Measurements from ENCODE around the gene ISG15. TPM values are rescaled to one million over a fixed set of nuclear protein-coding genes. Genes with fewer than 3 reads are reported as not detected.

Gene ISG15
- total RNA-seq, 1 experiment from 2014 or later: 63.1 TPM

GRCh38 chr1:1042835-1043234 lies 29.5 kb downstream of the ISG15 start:
- no peaks in the 10 kb centered on the region for H3K27me3 ChIP-seq (replicated peaks; ENCODE audit: control insufficient read depth, insufficient read depth, low read length)
- BruUV-seq (replicated peaks): no TSS peak
- no peak overlapping the region for H3K27ac Mint-ChIP-seq (ENCODE audit: unreplicated experiment)
- peaks cover 39% of the 10 kb centered on the region for H3K36me3 Mint-ChIP-seq (ENCODE audit: insufficient read depth, unreplicated experiment)
- ChIA-PET POLR2A (no interaction called here), CTCF (no interaction called here)
- H3K9me3 ChIP-seq: no peaks in the 10 kb centered on the region
- intact Hi-C loops (cut with micrococcal nuclease; ENCODE audit: unreplicated experiment): no loop called here
- H3K4me1 ChIP-seq: peaks cover 11% of the 10 kb centered on the region
- peaks cover 2% of the 10 kb centered on the region for H3K36me3 ChIP-seq (ENCODE audit: control insufficient read depth, insufficient read depth, low read length)
- H3K4me3 ChIP-seq (ENCODE audit: low read depth, low read length): no peak overlapping the region
- H3K9me3 Mint-ChIP-seq (ENCODE audit: unreplicated experiment): no peaks in the 10 kb centered on the region
- H3K4me1 Mint-ChIP-seq (ENCODE audit: low read depth, unreplicated experiment): no peaks in the 10 kb centered on the region
- no peak for TF ChIP-seq CTCF (IDR thresholded peaks at IDR 0.05; ENCODE audit: insufficient read depth in 1 of 2, low read depth in 1 of 2, low read length in 1 of 2, severe bottlenecking in 1 of 2, unreplicated experiment in 1 of 2)
- H3K4me3 Mint-ChIP-seq (ENCODE audit: unreplicated experiment): no peak overlapping the region
- no peaks in the 10 kb centered on the region for H3K27me3 Mint-ChIP-seq (ENCODE audit: insufficient read depth, unreplicated experiment)
- DNase-seq: no peak

GRCh38 chr1:1043411-1043810 lies 30.1 kb downstream of the ISG15 start:
- DNase-seq: no peak
- H3K4me1 Mint-ChIP-seq (ENCODE audit: low read depth, unreplicated experiment): no peaks in the 10 kb centered on the region
- H3K27me3 ChIP-seq (replicated peaks; ENCODE audit: control insufficient read depth, insufficient read depth, low read length): no peaks in the 10 kb centered on the region
- intact Hi-C loops (cut with micrococcal nuclease; ENCODE audit: unreplicated experiment): no loop called here
- no peak overlapping the region for H3K4me3 Mint-ChIP-seq (ENCODE audit: unreplicated experiment)
- no peaks in the 10 kb centered on the region for H3K27me3 Mint-ChIP-seq (ENCODE audit: insufficient read depth, unreplicated experiment)
- no peak overlapping the region for H3K27ac Mint-ChIP-seq (ENCODE audit: unreplicated experiment)
- no peaks in the 10 kb centered on the region for H3K9me3 ChIP-seq
- no TSS peak for BruUV-seq (replicated peaks)
- no peaks in the 10 kb centered on the region for H3K9me3 Mint-ChIP-seq (ENCODE audit: unreplicated experiment)
- H3K36me3 ChIP-seq (ENCODE audit: control insufficient read depth, insufficient read depth, low read length): peaks cover 2% of the 10 kb centered on the region
- ChIA-PET POLR2A (no interaction called here), CTCF (no interaction called here)
- H3K4me1 ChIP-seq: peaks cover 5% of the 10 kb centered on the region
- no peak overlapping the region for H3K4me3 ChIP-seq (ENCODE audit: low read depth, low read length)
- peaks cover 39% of the 10 kb centered on the region for H3K36me3 Mint-ChIP-seq (ENCODE audit: insufficient read depth, unreplicated experiment)
- no peak for TF ChIP-seq CTCF (IDR thresholded peaks at IDR 0.05; ENCODE audit: insufficient read depth in 1 of 2, low read depth in 1 of 2, low read length in 1 of 2, severe bottlenecking in 1 of 2, unreplicated experiment in 1 of 2)

GRCh38 chr1:1043921-1044320 lies 30.6 kb downstream of the ISG15 start:
- no peak for TF ChIP-seq CTCF (IDR thresholded peaks at IDR 0.05; ENCODE audit: insufficient read depth in 1 of 2, low read depth in 1 of 2, low read length in 1 of 2, severe bottlenecking in 1 of 2, unreplicated experiment in 1 of 2)
- no peak for DNase-seq
- CTCF ChIA-PET: no interaction called here
- Histone ChIP-seq H3K9me3 (no peaks in the 10 kb centered on the region), H3K4me3 (ENCODE audit: low read depth, low read length) (no peak overlapping the region), H3K4me1 (no peaks in the 10 kb centered on the region), H3K36me3 (ENCODE audit: control insufficient read depth, insufficient read depth, low read length) (peaks cover 2% of the 10 kb centered on the region; the same call in 1 of the 2 replicates), H3K27me3 (replicated peaks; ENCODE audit: control insufficient read depth, insufficient read depth, low read length) (no peaks in the 10 kb centered on the region)
- Mint-ChIP-seq H3K36me3 (ENCODE audit: insufficient read depth, unreplicated experiment) (peaks cover 39% of the 10 kb centered on the region), H3K4me1 (ENCODE audit: low read depth, unreplicated experiment) (no peaks in the 10 kb centered on the region), H3K27me3 (ENCODE audit: insufficient read depth, unreplicated experiment) (no peaks in the 10 kb centered on the region), H3K27ac (ENCODE audit: unreplicated experiment) (no peak overlapping the region), H3K9me3 (ENCODE audit: unreplicated experiment) (no peaks in the 10 kb centered on the region), H3K4me3 (ENCODE audit: unreplicated experiment) (no peak overlapping the region)
- intact Hi-C loops (cut with micrococcal nuclease; ENCODE audit: unreplicated experiment): no loop called here
- no TSS peak for BruUV-seq (replicated peaks)
- POLR2A ChIA-PET: no interaction called here
